Astrocyte (in vitro differentiated cells and primary cell): ENCODE data around the gene PRKCA. TPM values are rescaled to one million over a fixed set of nuclear protein-coding genes. Genes with fewer than 3 reads are reported as not detected.

Source experiments
- DNase-seq: peaks from one replicate; pipeline ENCODE4 v3.0.0-alpha.2; 2010; ENCODE audit warnings: low read depth
- FAIRE-seq: peaks from 2 replicates; lab custom pipeline; 2011; peaks lifted over from hg19 to GRCh38; lab: Jason Lieb, UNC
- H2AFZ ChIP-seq: 2 replicates; pipeline ENCODE4 v1.6.0; 2012; ENCODE audit warnings: low read depth, low read length, inconsistent platforms
- H3K27ac ChIP-seq: 2 replicates; pipeline ENCODE4 v1.5.1; 2011; ENCODE audit warnings: low read depth, low read length, inconsistent platforms
- H3K27me3 ChIP-seq: 2 replicates; pipeline ENCODE4 v1.6.0; 2011; ENCODE audit warnings: low read length, inconsistent platforms; ENCODE audit not compliant: insufficient read depth
- H3K36me3 ChIP-seq: 2 replicates; pipeline ENCODE4 v1.5.1; 2011; ENCODE audit warnings: low read length, inconsistent platforms; ENCODE audit not compliant: insufficient read depth
- H3K4me1 ChIP-seq: 2 replicates; pipeline ENCODE4 v1.5.1; 2011; ENCODE audit warnings: low read length, inconsistent platforms; ENCODE audit not compliant: insufficient read depth
- H3K4me2 ChIP-seq: 2 replicates; pipeline ENCODE4 v1.6.0; 2012; ENCODE audit warnings: low read length, inconsistent platforms
- H3K4me3 ChIP-seq: 2 replicates; pipeline ENCODE4 v1.5.1; 2011; ENCODE audit warnings: low read depth, mild to moderate bottlenecking, low read length, inconsistent platforms; ENCODE audit not compliant: insufficient read depth
- H3K79me2 ChIP-seq: 2 replicates; pipeline ENCODE4 v1.6.0; 2012; ENCODE audit warnings: mild to moderate bottlenecking, low read length, inconsistent platforms; ENCODE audit not compliant: insufficient read depth
- H3K9ac ChIP-seq: 2 replicates; pipeline ENCODE4 v1.6.0; 2012; ENCODE audit warnings: mild to moderate bottlenecking, low read length, inconsistent platforms
- H3K9me3 ChIP-seq: 2 replicates; pipeline ENCODE4 v1.5.1; 2012; ENCODE audit warnings: low read depth, mild to moderate bottlenecking, low read length, inconsistent platforms; ENCODE audit not compliant: insufficient read depth
- H4K20me1 ChIP-seq: 2 replicates; pipeline ENCODE4 v1.6.0; 2012; ENCODE audit warnings: low read length, inconsistent platforms; ENCODE audit not compliant: insufficient read depth
- H3K27ac Mint-ChIP-seq: one replicate; pipeline ENCODE4 v1.8.0; 2021; ENCODE audit warnings: mild to moderate bottlenecking, mixed read lengths; ENCODE audit not compliant: unreplicated experiment
- H3K27me3 Mint-ChIP-seq: one replicate; pipeline ENCODE4 v1.8.0; 2021; ENCODE audit warnings: low read depth, mixed read lengths; ENCODE audit not compliant: unreplicated experiment
- H3K36me3 Mint-ChIP-seq: one replicate; pipeline ENCODE4 v1.8.0; 2021; ENCODE audit warnings: low read depth, mixed read lengths; ENCODE audit not compliant: unreplicated experiment
- H3K4me1 Mint-ChIP-seq: one replicate; pipeline ENCODE4 v1.8.0; 2021; ENCODE audit warnings: low read depth, mixed read lengths; ENCODE audit not compliant: unreplicated experiment
- H3K4me3 Mint-ChIP-seq: one replicate; pipeline ENCODE4 v1.8.0; 2021; ENCODE audit warnings: mild to moderate bottlenecking, moderate library complexity, mixed read lengths; ENCODE audit not compliant: unreplicated experiment
- H3K9me3 Mint-ChIP-seq: one replicate; pipeline ENCODE4 v1.8.0; 2021; ENCODE audit warnings: mild to moderate bottlenecking, mixed read lengths; ENCODE audit not compliant: unreplicated experiment
- EZH2 ChIP-seq: IDR thresholded peaks from 2 replicates; pipeline ENCODE4 v1.6.1; 2012; ENCODE audit warnings: mild to moderate bottlenecking, low read length, inconsistent platforms; ENCODE audit not compliant: insufficient read depth
- total RNA-seq: library from RNA; stranded (reverse); gene quantifications from 2 replicates; pipeline ENCODE4 v1.2.1, GENCODE V29; 2021
- TF ChIP-seq, protein P1 (sequence below): IDR thresholded peaks from 2 replicates; pipeline ENCODE4 v1.5.1; 2011; ENCODE audit warnings: low read depth, mild to moderate bottlenecking, inconsistent platforms, low read length, moderate library complexity; ENCODE audit not compliant: insufficient read depth

Gene PRKCA
- total RNA-seq, 1 donor from 2014 or later = 49.9 TPM

DNA sequence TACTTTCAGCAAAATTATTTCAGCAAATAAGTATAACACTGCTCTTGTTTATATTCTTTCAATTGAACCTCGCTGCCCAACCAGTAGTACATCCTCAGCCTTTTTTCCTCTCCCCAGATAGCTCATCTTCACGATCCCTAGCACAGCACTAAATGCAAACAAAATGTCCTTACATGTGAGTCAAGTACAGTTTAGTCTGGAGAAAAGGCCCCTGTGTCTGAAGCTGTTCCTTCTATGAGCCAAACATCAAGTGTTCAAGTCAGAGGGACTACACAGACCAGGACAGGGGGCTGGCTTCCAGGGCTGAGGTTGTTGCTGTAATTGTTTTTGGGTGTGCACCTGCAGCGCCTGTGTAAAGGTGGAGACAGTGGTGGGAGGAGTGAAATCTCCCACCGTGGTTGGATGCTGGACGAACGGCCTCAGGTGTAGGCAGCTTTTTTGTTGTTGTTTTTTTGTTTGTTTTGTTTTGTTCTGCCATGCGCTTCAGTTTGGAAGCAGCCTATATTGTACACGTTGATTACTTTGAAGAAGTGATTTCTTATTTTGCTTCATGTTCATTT lies 147.1 kb downstream of the PRKCA start:
- Histone ChIP-seq H2AFZ (no peak overlapping the region), H3K27me3 (no peaks in the 10 kb centered on the region), H3K9me3 (peaks cover 3% of the 10 kb centered on the region), H4K20me1 (peaks cover 24% of the 10 kb centered on the region), H3K4me3 (no peak overlapping the region), H3K79me2 (peaks cover 51% of the 10 kb centered on the region), H3K27ac (no peak overlapping the region), H3K4me1 (peaks cover 13% of the 10 kb centered on the region), H3K4me2 (peak overlapping the region; percentile 44), H3K36me3 (no peaks in the 10 kb centered on the region), H3K9ac (no peak overlapping the region)
- no peak overlapping the region for H3K27ac Mint-ChIP-seq
- DNase-seq (no peak), FAIRE-seq (no peak)
- H3K27me3 Mint-ChIP-seq = no peaks in the 10 kb centered on the region
- peaks cover 12% of the 10 kb centered on the region for H3K36me3 Mint-ChIP-seq
- H3K4me3 Mint-ChIP-seq = no peak overlapping the region
- TF ChIP-seq, protein P1, sequence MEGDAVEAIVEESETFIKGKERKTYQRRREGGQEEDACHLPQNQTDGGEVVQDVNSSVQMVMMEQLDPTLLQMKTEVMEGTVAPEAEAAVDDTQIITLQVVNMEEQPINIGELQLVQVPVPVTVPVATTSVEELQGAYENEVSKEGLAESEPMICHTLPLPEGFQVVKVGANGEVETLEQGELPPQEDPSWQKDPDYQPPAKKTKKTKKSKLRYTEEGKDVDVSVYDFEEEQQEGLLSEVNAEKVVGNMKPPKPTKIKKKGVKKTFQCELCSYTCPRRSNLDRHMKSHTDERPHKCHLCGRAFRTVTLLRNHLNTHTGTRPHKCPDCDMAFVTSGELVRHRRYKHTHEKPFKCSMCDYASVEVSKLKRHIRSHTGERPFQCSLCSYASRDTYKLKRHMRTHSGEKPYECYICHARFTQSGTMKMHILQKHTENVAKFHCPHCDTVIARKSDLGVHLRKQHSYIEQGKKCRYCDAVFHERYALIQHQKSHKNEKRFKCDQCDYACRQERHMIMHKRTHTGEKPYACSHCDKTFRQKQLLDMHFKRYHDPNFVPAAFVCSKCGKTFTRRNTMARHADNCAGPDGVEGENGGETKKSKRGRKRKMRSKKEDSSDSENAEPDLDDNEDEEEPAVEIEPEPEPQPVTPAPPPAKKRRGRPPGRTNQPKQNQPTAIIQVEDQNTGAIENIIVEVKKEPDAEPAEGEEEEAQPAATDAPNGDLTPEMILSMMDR = no peak
- TF ChIP-seq EZH2 = no peak
- H3K4me1 Mint-ChIP-seq = peaks cover 25% of the 10 kb centered on the region
- peaks cover 9% of the 10 kb centered on the region for H3K9me3 Mint-ChIP-seq

DNA sequence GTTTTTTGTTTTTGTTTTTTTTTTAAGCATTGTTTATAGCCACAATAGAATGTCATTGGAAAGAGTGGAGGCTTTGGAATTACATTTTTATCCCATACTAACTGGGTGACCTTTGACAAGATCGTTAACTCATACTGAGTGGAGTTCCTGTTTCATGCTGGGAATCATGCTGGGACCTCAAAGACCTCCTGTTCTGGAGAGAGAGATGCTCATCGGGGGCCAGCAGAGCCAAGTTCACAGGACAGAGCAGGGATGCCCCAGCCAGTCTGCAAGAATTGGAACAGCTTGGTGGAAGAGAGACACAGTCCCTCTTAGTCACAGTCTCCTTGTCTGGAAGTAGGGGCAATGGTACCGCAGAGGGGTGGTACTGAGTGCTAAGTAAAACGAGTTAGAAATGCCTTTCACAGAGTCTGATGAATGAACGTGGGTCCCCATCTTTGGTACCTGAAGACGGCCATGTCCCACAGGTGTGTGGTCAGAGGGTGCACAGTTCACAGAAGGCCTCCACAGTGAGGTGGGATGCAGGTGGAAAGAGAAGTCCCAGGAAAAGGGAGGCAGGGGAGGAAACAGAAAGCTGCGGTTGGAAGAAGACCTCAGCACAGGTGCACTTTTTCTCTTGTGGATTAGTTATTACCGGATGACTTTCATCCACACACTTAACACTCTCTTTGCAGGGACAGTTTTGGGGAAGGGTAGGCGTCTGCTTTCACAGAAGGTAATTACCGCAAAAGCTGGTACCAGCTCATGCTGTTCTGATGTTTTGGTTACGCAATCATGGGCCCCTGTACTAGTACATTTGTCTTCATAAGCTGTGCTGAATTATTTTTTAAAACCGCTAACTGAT lies 147.8 kb downstream of the PRKCA start:
- H3K27ac Mint-ChIP-seq = no peak overlapping the region
- H3K9me3 ChIP-seq = no peaks in the 10 kb centered on the region
- peaks cover 24% of the 10 kb centered on the region for H4K20me1 ChIP-seq
- H3K36me3 Mint-ChIP-seq = peaks cover 9% of the 10 kb centered on the region
- H3K4me3 Mint-ChIP-seq = no peak overlapping the region
- FAIRE-seq (no peak), DNase-seq (no peak)
- TF ChIP-seq, protein P1 = no peak
- no peak for TF ChIP-seq EZH2
- H3K4me1 Mint-ChIP-seq = peaks cover 25% of the 10 kb centered on the region
- H2AFZ ChIP-seq = no peak overlapping the region
- no peak overlapping the region for H3K27ac ChIP-seq
- H3K9me3 Mint-ChIP-seq = peaks cover 9% of the 10 kb centered on the region
- no peaks in the 10 kb centered on the region for H3K27me3 ChIP-seq
- peak overlapping the region; percentile 44 for H3K4me2 ChIP-seq
- no peaks in the 10 kb centered on the region for H3K36me3 ChIP-seq
- no peak overlapping the region for H3K9ac ChIP-seq
- H3K79me2 ChIP-seq = peaks cover 48% of the 10 kb centered on the region
- H3K4me1 ChIP-seq = peaks cover 18% of the 10 kb centered on the region
- H3K4me3 ChIP-seq = no peak overlapping the region
- no peaks in the 10 kb centered on the region for H3K27me3 Mint-ChIP-seq

DNA sequence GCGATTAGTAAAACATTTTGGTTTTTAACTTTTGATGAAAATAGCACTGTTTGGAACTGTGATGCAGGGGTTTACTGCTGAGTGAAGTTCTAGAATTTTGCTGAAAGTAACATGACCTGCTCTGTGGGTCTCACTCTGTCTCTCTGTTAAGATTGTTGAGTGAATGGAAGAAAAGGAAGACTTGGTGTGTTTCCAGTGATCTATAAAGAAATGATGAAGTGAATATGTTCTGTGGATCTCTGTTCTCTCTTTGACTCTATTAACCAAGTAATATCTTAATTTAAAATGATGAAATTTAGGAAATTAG lies 148.4 kb downstream of the PRKCA start:
- Histone ChIP-seq H2AFZ (no peak overlapping the region), H3K79me2 (peaks cover 47% of the 10 kb centered on the region), H3K27me3 (no peaks in the 10 kb centered on the region), H3K27ac (no peak overlapping the region), H3K4me1 (peaks cover 14% of the 10 kb centered on the region), H3K4me3 (no peak overlapping the region), H3K36me3 (no peaks in the 10 kb centered on the region), H3K4me2 (no peak overlapping the region), H3K9me3 (no peaks in the 10 kb centered on the region), H4K20me1 (peaks cover 24% of the 10 kb centered on the region), H3K9ac (no peak overlapping the region)
- Mint-ChIP-seq H3K4me3 (no peak overlapping the region), H3K9me3 (peaks cover 7% of the 10 kb centered on the region), H3K27ac (no peak overlapping the region), H3K27me3 (no peaks in the 10 kb centered on the region), H3K36me3 (peaks cover 8% of the 10 kb centered on the region), H3K4me1 (peaks cover 24% of the 10 kb centered on the region)
- no peak for FAIRE-seq
- TF ChIP-seq EZH2 = no peak
- TF ChIP-seq, protein P1 = no peak
- no peak for DNase-seq
